ENCODE measurements around the gene MYO7B. TPM values are rescaled to one million over a fixed set of nuclear protein-coding genes. Genes with fewer than 3 reads are reported as not detected.
A peak's percentile ranks its signal among the peaks of the same experiment; 100 is the strongest.
"Not testable (repeated sequence)": the region's sequence is repeated elsewhere in the genome, so short reads cannot be mapped to it uniquely, and the experiment has no call there.

MYO7B gene
- total and polyA plus RNA-seq, 12 donors: 0.13 to 1.5 (median 0.32) TPM; not detected in 1

GRCh38 chr2:127567351-127567854 is 31.9 kb downstream of the MYO7B start:
- no peaks in the 10 kb centered on the region for H3K9me3 ChIP-seq (replicated peaks in 1 of 3)
- no peak overlapping the region for H3K4me3 ChIP-seq
- no peak for TF ChIP-seq POLR2A (IDR thresholded peaks at IDR 0.05)
- TF ChIP-seq CTCF (IDR thresholded peaks at IDR 0.05): no peak
- DNase-seq: peak in 1 of 7 donors; percentile 31
- no peak overlapping the region for H3K27ac ChIP-seq
- H3K27me3 ChIP-seq: no peaks in the 10 kb centered on the region
- intact Hi-C loops (cut with DNase I): no loop called here
- whole genome bisulfite sequencing, 4 donors: 84 to 90% (median 89%) methylated on average over 4 to 5 of the region's 5 CpGs
- peaks cover 13 to 21% of the 10 kb centered on the region in 2 donors for H3K4me1 ChIP-seq (replicated peaks in 1 of 2)
- no peaks in the 10 kb centered on the region for H3K36me3 ChIP-seq (replicated peaks in 1 of 2)

- peak in 1 of 7 donors; percentile 15 for DNase-seq
- intact Hi-C loops (cut with DNase I): no loop called here
- TF ChIP-seq POLR2A (IDR thresholded peaks at IDR 0.05): no peak
- TF ChIP-seq CTCF (IDR thresholded peaks at IDR 0.05): no peak
Observed at GRCh38 chr2:127568128-127568527, 32.6 kb downstream of the MYO7B start.

GRCh38 chr2:127569666-127570065 is 34.2 kb downstream of the MYO7B start:
- DNase-seq: peak in 1 of 7 donors; percentile 34
- Histone ChIP-seq H3K27ac (peak overlapping the region in 1 of 5 donors; percentile 45), H3K36me3 (replicated peaks in 1 of 2) (no peaks in the 10 kb centered on the region), H3K4me1 (replicated peaks in 1 of 2) (peaks cover 13 to 21% of the 10 kb centered on the region in 2 donors), H3K27me3 (no peaks in the 10 kb centered on the region), H3K9me3 (replicated peaks in 1 of 3) (no peaks in the 10 kb centered on the region), H3K4me3 (no peak overlapping the region)
- TF ChIP-seq POLR2A (IDR thresholded peaks at IDR 0.05): no peak
- TF ChIP-seq CTCF (IDR thresholded peaks at IDR 0.05): no peak
- WGBS, 4 donors: 79 to 83% (median 81%) methylated on average over 4 to 6 of the region's 6 CpGs
- intact Hi-C loops (cut with DNase I): no loop called here

More at GRCh38 chr2:127568128-127568527, 32.6 kb downstream of the MYO7B start:
- H3K36me3 ChIP-seq (replicated peaks in 1 of 2): no peaks in the 10 kb centered on the region
- 82 to 94% (median 89%) methylated on average over 5 to 6 of the region's 6 CpGs for WGBS, 4 donors
- no peak overlapping the region for H3K27ac ChIP-seq
- peaks cover 13 to 21% of the 10 kb centered on the region in 2 donors for H3K4me1 ChIP-seq (replicated peaks in 1 of 2)
- no peaks in the 10 kb centered on the region for H3K27me3 ChIP-seq
- no peaks in the 10 kb centered on the region for H3K9me3 ChIP-seq (replicated peaks in 1 of 3)
- no peak overlapping the region for H3K4me3 ChIP-seq

- H3K27me3 ChIP-seq: no peaks in the 10 kb centered on the region
- H3K4me3 ChIP-seq: no peak overlapping the region
- peak in 6 of 7 donors; percentile 33 to 65 (median 54) for DNase-seq
- no peaks in the 10 kb centered on the region for H3K36me3 ChIP-seq (replicated peaks in 1 of 2)
- no peak for TF ChIP-seq CTCF (IDR thresholded peaks at IDR 0.05)
- TF ChIP-seq POLR2A (IDR thresholded peaks at IDR 0.05): no peak
- intact Hi-C loops (cut with DNase I): no loop called here
- WGBS, 4 donors: 36 to 42% (median 39%) methylated on average over 18 of the region's 18 CpGs
- H3K27ac ChIP-seq: peak overlapping the region in 3 of 5 donors; percentile 8 to 45 (median 17)
- peaks cover 13 to 21% of the 10 kb centered on the region in 2 donors for H3K4me1 ChIP-seq (replicated peaks in 1 of 2)
- H3K9me3 ChIP-seq (replicated peaks in 1 of 3): no peaks in the 10 kb centered on the region
Observed at GRCh38 chr2:127570282-127571250, 35.1 kb downstream of the MYO7B start.

GRCh38 chr2:127572352-127572751 is 36.9 kb downstream of the MYO7B start:
- peaks cover 16 to 25% of the 10 kb centered on the region in 2 donors for H3K4me1 ChIP-seq (replicated peaks in 1 of 2)

More at GRCh38 chr2:127572352-127572751, 36.9 kb downstream of the MYO7B start:
- H3K36me3 ChIP-seq (replicated peaks in 1 of 2); intact Hi-C loops (cut with DNase I); DNase-seq; H3K27me3 ChIP-seq; H3K27ac ChIP-seq; H3K4me3 ChIP-seq; H3K9me3 ChIP-seq (replicated peaks in 1 of 3): not testable (repeated sequence)
- WGBS, 4 donors: 90 to 100% (median 98%) methylated on average over 2 of the region's 2 CpGs
